Measurements from ENCODE around the gene CHKB.
"Not testable (repeated sequence)": the region's sequence is repeated elsewhere in the genome, so short reads cannot be mapped to it uniquely, and the experiment has no call there.

CHKB gene

DNA sequence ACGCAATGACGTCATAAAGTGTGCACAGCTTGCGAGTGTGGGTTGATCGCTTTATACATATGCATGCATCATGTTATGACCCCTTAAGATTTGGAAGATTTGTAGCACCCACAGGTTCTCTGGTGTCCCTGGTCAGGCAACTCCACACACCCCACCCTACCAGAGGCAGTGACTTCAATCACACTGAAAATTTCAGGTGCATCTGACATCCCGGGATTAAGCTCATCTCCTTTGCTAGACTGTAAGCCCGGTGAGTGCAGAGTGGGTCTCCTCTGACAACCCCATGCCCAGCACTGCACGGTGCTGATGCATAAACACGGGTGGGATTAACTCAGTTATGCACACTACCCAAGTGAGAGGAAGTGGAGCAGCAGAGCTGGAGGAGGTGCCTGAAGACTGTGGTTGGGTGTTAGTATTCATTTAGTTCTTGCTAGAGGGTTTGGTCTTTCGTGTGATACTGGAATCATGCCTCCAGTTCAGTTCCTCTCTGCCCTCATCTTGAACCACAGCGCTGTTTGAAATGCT is 38.8 kb upstream of the CHKB start:
- TF ChIP-seq, protein P1, sequence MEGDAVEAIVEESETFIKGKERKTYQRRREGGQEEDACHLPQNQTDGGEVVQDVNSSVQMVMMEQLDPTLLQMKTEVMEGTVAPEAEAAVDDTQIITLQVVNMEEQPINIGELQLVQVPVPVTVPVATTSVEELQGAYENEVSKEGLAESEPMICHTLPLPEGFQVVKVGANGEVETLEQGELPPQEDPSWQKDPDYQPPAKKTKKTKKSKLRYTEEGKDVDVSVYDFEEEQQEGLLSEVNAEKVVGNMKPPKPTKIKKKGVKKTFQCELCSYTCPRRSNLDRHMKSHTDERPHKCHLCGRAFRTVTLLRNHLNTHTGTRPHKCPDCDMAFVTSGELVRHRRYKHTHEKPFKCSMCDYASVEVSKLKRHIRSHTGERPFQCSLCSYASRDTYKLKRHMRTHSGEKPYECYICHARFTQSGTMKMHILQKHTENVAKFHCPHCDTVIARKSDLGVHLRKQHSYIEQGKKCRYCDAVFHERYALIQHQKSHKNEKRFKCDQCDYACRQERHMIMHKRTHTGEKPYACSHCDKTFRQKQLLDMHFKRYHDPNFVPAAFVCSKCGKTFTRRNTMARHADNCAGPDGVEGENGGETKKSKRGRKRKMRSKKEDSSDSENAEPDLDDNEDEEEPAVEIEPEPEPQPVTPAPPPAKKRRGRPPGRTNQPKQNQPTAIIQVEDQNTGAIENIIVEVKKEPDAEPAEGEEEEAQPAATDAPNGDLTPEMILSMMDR (IDR thresholded peaks at IDR 0.05; ENCODE audit: low read depth, low read length): no peak

DNA sequence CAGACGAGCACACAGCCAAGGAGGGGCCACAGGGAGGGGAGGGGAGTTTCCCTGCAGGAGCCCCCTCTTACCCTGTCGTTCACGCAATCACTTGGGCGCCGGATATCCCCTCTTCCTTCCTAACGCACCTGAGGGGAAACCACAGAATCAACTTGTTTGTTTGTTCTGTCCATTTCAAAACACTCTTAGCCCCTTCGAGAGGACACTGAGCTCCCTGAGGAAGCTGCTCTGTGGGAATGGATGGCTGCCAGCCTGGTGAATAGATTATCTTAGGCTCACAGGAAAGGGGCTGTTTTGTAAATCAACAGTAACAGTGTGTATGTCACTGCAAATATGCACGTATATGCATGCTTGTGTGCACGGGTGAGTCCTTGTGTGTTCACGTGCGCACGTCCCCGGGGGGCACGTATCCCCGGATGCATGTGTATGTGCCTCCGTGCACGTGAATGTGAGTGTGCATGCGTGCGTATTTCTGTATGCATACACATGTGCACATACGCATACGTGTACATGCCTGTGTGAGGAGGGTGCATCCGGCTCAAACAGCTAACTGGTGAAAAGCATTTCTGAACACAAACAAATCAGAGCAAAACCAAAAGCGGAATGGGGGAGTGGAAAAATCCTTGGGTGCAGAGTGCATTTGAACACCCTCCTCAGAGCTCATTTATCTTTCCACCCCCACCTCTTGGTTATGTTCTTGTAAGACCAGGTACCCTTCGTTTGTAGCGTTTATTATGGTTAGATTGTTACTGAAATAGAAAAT is 38.1 kb upstream of the CHKB start:
- no peak for DNase-seq (ENCODE audit: extremely low read depth, low read depth)

More for the DNA sequence above, 38.8 kb upstream of the CHKB start:
- DNase-seq (ENCODE audit: extremely low read depth, low read depth): no peak

DNA sequence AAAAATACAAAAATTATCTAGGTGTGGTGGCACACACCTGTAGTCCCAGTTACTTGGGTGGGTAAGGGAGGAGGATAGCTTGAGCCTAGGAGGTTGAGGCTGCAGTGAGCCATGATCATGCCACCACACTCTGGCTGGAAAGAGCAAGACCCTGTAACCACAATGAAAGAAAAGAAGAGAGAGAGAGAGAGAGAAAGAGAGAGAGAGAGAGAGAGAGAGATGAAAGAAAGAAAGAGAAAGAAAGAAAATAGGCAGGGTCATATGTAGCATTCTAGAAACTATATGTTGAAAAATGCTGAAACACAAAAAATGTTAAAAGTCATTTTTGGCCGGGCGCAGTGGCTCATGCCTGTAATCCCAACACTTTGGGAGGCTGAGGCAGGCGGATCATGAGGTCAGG is 31.6 kb upstream of the CHKB start:
- DNase-seq (ENCODE audit: extremely low read depth, low read depth): not testable (repeated sequence)

More for the DNA sequence above, 38.1 kb upstream of the CHKB start:
- TF ChIP-seq, protein P1 (IDR thresholded peaks at IDR 0.05; ENCODE audit: low read depth, low read length): no peak; the same call in 1 of the 2 replicates

DNA sequence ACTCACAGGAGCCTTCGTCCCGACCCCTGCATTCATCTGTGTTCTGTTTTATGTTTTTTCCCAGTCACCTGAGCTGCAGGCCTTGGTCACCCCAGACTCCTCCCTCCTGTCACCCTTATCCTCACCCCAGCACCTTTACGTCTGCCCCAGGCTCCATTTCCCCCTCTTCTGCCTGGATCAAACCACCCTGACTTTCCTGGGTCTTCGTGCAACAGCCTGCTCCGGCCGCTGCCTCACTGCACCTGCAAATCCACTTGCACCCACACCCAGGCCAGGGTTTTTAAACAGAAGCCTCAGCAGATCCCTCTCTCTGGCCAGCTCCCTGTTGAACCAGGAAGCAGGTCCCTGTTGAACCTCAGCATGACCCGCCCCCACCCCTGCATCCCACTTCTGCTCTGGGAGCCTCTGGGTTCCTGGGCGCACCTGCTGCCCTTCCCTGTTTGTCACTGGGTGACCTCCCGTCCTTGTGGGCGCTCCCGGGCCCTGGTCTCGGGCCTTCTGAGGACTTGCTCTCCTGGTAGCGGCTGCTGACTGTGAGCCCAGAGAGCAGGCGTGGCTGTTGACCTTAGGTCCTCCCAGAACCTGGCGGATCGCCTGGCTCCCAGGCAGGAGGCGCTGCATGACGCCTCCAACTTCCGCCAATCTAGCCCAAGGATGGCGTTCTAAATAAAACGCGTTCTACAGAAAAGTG is 30.8 kb upstream of the CHKB start:
- no peak for DNase-seq (ENCODE audit: extremely low read depth, low read depth)
- TF ChIP-seq, protein P1 (IDR thresholded peaks at IDR 0.05; ENCODE audit: low read depth, low read length): no peak

DNA sequence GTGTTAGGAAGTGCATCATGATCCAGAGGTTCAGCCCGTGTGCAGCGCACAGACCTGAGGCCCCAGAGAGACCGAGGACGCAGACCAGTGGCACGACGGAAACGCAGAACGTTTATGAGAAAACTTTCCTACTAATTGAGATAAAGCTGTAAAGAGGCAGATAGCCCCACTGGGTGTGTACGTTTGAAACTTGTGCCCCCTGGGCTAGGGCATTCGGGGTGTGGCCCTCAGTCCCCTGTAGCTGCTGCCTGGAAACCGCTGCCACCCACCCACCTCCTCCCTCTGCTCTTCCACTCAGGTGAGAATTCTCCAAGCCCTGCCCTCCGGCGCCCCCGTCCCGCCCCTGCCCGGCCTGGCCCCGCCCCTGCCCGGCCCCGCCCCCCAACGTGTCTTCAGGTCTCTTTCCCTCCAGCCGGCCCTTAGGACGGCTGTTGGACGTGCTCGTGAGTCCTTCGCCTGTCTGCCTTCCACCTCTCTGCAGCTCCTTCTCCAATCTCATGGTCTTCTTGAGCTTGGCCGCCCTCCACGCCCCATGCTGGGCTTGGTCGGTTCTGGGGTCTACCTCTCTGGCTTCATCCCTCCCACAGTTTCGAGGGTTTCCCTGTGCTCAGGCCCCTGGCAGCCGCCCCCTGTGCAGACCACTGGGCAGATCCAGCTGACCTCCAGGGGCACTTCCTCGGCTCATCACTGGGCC is 30.0 kb upstream of the CHKB start:
- DNase-seq (ENCODE audit: extremely low read depth, low read depth): no peak
- TF ChIP-seq, protein P1 (IDR thresholded peaks at IDR 0.05; ENCODE audit: low read depth, low read length): no peak

DNA sequence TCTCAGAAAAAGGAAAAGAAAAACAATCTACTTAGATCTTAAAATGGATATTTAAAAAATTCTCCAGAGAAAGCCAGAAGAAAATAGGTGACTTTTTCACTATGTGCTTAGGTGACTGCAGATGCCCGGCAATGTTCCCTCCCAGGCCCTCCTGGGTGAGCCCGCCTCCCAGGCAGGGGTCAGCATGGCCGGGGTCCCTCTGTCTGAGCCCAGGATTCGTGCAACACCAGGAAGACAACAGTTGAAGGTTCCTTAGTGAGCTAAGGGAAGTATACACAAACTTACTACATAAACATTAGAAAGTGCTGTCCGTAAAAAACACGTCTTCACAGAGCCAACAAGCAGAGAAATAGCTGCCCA is 29.5 kb upstream of the CHKB start:
- no peak for DNase-seq (ENCODE audit: extremely low read depth, low read depth)
- TF ChIP-seq, protein P1 (IDR thresholded peaks at IDR 0.05; ENCODE audit: low read depth, low read length): no peak

DNA sequence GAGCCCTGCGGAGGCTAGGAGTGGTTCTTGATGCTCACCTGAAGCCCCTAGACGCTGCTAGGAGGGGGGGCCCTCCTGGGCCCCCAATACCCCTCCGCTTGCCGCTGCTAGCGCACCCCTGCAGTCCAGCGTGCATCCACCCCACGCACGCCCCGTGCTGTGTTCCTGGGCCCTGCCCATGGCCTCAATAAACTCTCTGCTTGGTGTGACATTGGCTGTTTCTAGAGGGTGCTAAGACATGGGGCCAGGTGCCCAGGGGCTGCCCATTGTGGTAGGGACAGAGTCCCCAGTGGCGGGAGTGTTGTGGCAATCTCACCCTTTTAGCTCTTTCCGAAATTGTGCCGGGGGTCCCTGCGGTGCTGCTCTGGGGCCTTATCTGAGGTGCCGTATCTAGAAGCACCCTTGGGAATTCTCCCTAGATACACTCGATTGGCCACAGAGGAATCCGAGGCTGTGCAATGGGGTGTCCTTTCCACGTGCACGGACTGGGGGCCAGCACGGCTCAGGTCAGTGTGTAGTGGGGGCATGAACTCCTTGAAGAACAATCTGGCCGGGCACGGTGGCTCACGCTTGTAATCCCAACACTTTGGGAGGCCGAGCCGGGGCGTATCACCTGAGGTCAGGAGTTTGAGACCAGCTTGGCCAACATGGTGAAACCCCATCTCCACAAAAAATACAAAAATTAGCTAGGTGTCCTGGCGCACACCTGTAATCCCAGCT is 28.9 kb upstream of the CHKB start:
- no peak for DNase-seq (ENCODE audit: extremely low read depth, low read depth)
- TF ChIP-seq, protein P1 (IDR thresholded peaks at IDR 0.05; ENCODE audit: low read depth, low read length): no peak

Data from AG09319 (cell line).